CD1c-positive myeloid dendritic cell (primary cell): ENCODE data around the gene SERINC5.
"Not testable (repeated sequence)": the region's sequence is repeated elsewhere in the genome, so short reads cannot be mapped to it uniquely, and the experiment has no call there.

Experiments used
- DNase-seq: peaks from one replicate; pipeline ENCODE4 v3.0.0-alpha.2; 2016; ENCODE audit errors: extremely low spot score

SERINC5 gene

DNA sequence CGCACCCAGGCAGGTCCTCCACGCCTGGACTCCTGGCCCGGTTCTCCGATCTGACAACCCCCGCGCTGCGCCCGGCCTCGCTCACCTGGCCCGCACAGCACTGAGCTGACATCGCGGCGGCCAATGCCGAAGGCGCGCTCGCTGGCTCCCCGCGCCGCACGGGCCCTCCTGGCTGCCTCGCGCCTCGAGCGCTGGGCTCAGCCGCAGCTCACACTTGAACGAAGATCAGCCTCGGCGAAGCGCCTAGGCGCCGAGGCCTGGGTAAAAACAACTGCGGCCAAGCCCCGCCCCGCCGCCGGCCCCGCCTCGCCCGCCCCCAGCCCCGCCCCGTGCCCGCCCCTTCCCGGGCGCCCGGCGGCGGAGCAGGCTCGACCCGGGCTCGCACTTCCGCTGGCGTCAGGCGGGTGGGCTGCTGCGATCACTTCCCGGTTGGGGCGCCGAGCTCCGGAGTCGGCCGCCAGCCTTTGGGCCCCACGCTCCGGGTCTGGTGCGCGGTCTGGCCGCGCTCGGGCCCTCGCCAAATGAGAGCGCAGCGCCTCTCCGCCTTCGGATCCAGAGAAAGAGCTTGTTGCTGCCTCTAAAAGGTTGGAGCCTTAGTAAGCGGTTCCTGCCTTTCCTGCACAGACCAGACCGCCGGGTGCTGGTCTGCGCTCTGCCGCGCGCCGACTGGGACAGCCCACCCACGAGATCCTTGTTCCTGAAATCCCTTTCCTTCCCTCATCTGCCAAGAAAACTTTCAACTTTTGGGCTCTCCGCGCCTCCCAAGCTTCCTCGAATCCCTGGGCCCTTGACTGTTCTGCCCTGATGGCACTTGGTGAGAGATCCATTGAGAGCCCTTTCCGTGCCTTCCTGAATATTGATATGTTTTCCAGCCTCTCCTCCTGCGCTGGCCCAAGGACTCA, at the start of gene SERINC5:
SERINC5 (minus strand) TSS at position 238 of the 902 bp plus-strand sequence; CDS start at position 112, 126 bp downstream.
- DNase-seq = peak; percentile 92

DNA sequence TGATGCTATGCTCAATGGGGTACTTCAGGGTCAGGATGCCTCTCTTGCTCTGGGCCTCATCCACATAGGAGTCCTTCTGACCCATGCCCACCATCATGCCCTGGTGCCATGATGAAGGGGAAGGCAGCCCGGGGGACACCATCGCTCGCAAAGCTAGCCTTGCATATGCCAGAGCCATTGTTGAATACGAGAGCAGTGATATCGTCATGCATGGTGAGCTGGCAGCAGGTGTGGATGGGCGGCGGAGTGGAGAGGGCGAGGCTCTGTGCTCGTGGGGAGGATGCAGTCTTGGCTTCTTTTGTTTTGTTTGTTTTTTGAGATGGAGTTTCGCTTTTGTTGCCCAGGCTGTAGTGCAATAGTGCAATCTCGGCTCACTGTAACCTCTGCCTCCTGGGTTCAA, 46.8 kb upstream of the SERINC5 start:
- DNase-seq = no peak

DNA sequence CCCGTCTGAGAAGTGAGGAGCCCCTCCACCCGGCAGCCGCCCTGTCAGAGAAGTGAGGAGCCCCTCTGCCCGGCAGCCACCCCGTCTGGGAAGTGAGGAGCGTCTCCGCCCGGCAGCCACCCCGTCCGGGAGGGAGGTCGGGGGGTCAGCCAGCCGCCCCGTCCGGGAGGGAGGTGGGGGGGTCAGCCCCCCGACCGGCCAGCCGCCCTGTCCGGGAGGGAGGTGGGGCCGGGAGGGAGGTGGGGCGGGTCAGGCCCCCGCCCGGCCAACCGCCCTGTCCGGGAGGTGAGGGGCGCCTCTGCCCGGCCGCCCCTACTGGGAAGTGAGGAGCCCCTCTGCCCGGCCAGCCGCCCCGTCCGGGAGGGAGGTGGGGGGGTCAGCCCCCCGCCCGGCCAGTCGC, 45.5 kb upstream of the SERINC5 start:
- not testable (repeated sequence) for DNase-seq

DNA sequence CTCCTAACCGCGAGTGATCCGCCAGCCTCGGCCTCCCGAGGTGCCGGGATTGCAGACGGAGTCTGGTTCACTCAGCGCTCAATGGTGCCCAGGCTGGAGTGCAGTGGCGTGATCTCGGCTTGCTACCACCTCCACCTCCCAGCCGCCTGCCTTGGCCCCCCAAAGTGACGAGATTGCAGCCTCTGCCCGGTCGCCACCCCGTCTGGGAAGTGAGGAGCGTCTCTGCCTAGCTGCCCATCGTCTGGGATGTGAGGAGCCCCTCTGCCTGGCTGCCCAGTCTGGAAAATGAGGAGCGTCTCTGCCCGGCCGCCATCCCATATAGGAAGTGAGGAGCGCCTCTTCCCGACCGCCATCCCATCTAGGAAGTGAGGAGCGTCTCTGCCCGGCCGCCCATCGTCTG, 44.9 kb upstream of the SERINC5 start:
- DNase-seq = not testable (repeated sequence)

DNA sequence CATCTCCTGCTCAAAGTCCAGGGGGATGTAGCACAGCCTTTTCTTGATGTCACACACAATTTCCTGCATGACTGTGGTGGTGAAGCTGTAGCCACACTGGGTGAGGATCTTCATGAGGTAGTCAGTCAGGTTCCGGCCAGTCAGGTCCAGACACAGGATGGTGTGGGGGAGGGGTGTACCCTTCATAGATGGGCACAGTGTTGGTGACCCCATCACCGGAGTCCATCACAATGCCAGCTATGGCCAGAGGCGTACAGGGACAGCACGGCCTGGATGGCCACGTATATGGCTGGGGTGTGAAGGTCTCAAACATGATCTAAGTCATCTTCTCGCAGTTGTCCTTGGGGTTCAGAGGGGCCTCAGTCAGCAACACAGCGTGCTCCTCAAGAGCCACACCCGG, 44.3 kb upstream of the SERINC5 start:
- DNase-seq = no peak

DNA sequence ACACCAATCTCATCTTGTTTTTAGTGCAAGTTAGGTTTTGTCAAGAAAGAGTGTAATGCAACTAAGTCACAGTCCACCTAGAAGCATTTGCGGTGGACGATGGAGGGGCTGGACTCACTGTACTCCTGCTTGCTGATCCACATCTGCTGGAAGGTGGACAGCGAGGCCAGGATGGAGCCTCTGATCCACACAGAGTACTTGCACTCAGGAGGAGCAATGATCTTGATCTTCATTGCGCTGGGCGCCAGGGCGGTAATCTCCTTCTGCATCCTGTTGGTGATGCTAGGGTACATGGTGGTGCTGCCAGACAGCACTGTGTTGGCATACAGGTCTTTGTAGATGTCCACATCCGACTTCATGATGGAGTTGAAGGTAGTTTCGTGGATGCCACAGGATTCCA, 43.8 kb upstream of the SERINC5 start:
- DNase-seq = no peak

DNA sequence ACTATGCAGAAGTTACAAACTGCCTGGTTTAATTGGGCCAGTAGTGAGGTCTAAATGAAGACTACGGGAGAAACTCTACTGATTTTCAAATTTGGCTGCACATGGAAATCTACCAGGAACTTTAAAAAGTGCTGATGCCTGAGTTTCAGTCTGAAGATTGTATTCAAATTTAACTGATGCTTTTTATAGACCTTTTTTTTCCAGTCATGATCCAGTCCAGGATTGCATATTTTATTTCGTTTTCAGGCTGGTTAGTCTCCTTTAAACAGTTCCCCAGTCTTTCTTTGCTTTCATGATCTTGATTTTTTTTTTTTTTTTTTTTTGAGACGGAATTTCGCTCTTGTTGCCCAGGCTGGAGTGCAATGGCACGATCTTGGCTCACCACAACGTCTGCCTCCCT, 40.3 kb upstream of the SERINC5 start:
- no peak for DNase-seq

DNA sequence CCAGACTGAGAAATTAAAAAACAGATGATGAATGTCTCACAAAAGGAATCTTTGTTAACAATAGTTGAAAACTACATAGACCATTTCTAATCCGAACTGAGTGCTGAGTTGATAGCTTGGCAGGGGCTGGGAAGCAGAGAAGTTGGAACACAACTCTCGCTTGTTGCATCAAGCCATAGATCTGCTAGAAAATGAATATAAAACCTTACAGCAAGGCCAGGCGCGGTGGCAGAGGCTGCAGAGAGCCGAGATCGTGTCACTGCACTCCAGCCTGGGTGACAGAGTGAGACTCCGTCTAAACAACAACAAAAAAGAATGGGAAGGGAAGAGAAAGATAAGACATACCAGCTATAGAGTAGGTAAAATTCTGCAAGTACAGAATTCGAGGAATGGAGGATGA, 35.9 kb upstream of the SERINC5 start:
- no peak for DNase-seq

DNA sequence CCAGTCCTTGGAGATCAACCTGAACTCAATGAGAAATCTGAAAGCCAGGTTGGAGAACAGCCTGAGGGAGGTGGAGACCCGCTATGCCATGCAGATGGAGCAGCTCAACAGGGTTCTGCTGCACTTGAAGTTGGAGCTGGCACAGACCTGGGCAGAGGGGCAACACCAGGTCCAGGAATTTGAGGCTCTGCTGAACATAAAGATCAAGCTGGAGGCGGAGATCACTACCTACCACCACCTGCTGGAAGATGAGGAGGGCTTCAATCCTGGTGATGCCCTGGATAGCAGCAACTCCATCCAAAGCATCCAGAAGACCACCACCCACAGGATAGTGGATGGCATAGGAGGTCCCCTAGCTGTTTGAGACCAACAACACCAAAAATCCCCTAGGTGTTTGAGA, 33.5 kb upstream of the SERINC5 start:
- DNase-seq = no peak

DNA sequence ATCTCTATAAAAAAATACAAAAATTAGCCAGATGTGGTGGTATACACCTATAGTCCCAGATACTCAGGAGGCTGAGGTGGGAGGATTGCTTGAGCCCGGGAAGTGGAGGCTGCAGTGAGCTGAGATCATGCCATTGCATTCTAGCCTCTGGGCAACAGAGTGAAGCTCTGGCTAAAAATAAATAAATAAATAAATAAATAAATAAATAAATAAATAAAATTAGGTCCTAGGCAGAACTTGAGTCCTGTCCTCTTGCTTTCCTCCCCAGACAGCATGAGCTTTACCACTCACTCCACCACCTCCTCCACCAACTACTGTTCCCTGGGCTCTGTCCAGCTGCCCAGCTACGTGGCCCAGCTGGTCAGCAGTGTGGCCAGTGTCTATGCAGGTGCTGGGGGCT, 32.3 kb upstream of the SERINC5 start:
- DNase-seq = no peak

DNA sequence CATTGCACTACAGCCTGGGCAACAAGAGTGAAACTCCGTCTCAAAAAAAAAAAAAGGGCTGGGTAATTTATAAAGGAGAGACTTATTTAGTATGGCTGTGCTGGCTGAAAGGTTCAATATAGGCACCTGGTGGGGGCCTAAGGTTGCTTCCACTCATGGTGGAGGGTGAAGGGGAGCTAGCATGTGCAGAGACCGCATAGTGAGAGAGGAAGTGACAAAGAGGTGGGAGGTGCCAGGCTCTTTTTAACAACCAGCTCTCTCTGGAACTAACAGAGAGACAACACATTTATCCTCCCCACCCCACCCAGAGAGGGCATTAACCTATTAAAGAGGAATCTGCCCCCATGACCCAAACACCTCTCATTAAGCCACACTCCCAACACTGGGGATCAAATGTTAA, 28.9 kb upstream of the SERINC5 start:
- peak; percentile 22 for DNase-seq

DNA sequence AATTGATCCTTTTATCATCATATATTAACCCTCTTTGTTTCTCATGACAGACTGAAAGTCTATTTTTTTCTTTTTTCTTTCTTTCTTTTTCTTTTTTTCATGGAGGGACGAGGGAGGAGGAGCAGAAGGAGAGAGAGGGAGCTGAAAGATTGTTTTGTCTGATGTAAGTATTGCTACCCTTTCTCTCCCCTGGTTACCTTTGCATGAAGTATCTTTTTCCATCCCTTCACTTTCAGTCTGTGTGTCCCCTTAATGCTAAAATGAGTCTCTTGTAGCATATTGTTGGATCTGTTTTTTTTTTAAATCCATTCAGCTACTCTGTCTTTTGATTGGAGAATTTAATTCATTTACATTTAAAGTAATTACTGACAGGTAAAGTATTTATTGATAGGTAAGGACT, 27.5 kb upstream of the SERINC5 start:
- DNase-seq = no peak

DNA sequence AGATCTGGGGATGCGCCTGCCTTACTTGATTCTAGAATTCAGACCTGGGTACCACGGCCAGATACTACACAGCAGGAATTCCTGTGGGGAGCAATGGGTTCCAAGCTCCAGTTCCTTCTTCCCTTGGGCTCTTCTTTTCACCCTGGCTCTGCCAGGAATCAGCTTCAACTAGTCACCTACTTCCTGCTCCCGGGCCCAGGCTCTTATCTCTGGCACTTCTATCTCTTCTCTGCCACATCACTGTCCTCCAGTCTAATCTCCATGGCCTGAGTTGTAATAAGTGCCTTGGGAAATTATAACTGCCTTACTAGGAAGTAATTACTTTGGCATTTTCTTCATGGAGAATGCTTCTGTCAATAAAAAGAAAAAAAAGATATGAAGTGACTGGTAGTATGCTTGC, 26.2 kb upstream of the SERINC5 start:
- DNase-seq = no peak

DNA sequence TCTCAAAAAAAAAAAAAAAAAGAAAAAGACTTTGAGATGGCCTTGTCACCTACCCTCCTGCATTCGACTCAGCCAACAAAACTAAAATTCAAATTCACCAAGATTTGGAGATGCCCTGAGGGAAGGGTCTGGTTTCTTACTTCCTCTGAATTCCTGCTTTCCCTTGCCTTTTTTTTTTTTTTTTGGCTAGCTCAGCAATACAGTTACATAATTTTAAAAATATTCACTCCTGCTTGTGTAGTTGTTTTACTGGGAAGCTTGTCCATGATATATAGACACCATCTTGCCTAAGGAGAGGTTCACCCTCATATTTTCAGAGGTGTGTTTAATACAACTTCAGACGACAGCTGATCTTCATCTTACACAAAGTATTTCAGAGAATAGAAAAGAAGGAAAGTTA, 21.3 kb upstream of the SERINC5 start:
- DNase-seq = no peak

DNA sequence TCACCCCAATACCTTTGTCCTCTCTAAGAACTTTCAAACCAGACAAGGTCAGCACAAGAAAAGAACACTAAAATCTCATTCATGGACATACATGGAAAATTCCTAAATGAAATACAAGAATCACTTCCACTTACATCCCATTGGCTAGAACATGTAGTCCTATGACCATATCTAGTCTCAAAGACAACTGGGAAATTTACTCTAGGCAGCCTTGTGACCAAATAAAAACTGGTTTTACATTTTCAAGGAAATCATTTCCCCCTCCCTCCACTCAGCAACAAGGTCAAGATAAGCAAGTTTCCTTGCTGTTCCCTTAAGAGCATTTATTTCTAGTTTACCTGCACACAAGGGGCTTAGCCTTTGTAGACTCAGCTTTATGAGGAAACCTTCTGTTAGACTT, 20.3 kb upstream of the SERINC5 start:
- no peak for DNase-seq

DNA sequence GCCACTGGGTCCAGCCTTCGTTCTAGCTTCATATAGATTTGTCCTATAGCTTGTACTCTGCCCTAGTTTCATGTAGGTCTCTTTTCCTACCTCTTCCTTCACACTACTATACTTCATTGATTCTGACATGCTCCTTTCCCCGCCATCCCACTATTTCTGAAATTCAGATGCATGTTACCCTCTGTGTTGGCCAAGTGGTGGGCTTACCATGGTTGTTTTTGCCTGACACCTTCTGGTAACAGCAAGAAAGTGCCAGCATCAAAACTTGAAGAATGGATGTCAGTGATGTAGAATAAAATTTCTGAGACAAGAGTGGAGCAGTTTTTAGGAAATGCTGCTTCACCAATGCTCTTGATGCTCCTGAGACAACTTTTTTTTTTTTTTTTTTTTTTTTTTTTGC, 19.5 kb upstream of the SERINC5 start:
- peak; percentile 9 for DNase-seq

DNA sequence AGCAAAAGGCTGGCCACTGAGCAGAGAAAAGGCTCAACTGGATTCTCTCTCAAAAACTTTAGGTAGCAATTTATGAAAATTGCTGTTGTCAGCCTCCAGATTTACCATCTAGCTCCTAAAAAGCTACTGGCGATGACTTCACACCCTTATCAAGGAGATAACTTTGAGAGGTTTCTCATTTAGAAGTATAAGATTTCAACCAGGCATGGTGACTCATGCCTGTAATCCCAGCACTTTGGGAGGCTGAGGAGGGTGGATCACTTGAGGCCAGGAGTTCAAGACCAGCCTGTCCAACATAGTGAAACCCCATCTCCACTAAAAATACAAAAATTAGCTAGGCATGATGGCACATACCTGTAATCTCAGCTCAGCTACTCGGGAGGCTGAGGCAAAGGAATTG, 14.7 kb upstream of the SERINC5 start:
- not testable (repeated sequence) for DNase-seq

DNA sequence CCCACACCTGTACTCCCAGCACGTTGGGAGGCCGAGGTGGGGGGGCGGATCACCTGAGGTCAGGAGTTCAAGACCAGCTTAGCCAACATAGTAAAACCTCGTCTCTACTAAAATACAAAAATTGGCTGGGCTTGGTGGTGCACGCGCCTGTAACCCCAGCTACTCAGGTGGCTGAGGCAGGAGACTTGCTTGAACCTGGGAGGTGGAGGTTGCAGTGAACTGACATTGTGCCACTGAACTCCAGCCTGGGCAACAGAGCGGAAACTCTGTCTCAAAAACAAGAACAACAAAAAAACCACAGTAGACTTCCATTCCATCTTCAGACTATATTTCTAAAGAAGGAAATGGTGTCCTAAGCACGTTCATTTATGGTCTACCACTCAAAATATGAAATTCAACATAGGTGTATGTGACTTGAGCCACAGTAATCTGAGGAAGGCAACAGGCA, 14.2 kb upstream of the SERINC5 start:
- DNase-seq = no peak

DNA sequence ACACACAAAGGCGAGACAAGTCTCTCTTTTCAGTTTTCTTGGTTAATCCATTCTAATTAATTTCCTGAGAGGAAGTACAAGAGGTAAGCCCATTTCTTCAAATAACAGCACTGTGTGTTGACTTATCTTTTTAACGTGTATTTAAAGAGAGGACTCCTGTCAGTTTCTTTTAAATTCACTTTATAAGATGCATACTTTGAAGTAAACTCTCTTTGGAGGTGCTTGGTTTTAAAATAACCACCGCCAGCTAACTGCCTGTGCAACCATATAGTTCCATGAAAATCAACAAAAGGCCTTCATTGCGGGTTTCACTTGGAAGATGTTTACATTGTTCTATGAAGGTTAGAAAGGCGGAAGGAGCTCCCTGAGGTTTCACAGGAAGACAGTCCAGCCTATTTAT, 13.1 kb upstream of the SERINC5 start:
- peak; percentile 3 for DNase-seq

DNA sequence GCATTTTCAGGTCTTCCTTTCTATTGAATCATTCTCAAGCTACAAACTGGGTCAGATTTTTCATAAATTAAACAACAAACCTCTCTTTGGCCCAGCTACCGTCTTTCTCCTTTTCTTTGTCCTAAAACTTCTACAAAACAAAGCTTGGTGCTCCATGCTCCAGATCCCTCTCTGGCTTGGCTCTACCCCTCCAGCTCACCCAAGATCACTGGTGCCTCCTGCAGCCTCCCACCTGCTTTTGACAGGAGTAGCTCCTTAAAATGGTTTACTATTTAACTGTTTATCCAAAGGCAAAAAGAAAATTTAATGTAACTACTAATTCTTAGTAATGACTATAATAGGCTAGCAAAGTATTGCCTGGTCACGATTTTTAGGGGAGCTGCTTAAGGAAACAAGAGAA, 10.7 kb upstream of the SERINC5 start:
- no peak for DNase-seq

DNA sequence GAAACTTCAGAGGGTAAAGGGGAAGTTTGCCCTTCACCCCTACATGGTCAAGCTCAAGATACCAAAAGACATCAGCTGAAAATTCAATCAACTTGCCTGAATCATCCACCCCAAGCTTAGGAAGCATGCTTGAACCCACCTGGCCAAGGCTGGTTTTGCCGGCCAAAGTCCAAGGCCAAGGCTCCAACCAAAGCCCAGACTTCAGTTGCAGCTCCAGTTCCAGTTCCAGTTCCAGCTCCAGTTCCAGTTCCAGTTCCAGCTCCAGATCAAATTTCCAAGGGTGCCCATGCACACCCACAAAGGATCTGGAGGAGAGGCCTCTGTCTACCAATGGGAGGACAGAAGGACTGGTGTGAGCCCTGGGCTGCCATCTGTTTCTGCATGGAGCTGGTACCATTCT, 4.6 kb upstream of the SERINC5 start:
- DNase-seq = no peak

DNA sequence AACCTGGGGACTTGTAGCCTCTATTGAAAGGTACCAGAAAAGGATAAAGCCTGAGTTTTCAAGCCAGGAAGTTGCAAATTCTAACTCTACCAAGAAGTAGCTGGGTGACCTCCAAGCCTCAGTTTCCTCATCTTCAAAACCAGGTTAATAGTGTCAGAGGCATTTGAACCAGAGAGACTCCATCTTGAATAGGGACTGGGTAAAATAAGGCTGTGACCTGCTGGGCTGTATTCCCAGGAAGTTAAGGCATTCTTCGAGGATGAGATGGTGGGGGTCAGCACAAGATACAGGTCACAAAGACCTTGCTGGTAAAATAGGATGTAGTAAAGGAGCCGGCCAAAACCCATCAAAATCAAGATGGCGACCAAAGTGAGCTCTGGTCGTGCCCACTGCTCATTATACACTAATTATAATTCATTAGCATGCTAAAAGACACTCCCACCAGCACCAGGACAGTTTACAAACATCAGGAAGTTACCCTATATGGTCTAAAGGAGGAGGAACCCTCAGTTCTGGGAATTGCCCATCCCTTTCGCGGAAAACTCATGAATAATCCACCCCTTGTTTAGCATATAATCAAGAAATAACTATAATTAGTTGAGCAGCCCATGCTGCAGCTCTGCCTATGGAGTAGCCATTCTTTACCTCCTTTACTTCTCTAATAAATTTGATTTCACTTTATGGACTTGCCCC, 3.8 kb upstream of the SERINC5 start:
- no peak for DNase-seq

DNA sequence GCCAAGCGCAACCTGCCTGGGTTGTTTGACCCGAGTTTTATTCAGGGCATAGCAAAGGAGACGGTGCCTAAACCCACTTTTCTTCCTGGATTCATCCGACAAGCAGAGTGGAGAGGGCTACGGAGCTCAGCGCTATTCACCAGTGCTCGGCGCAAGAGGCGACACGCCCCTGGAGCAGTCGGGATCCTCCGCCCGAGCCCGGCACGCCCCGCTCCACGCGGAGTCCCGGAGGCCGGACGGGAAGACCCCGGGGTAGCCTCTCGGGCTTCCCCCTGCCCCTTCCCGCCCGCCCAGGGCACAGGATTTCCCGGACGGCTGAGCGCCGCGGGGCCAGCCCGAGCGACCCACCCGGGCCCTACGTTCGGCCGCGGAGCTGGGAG, 427 bp downstream of the SERINC5 start:
- peak; percentile 61 for DNase-seq
